ENCODE data around the gene RCBTB2. TPM values are rescaled to one million over a fixed set of nuclear protein-coding genes. Genes with fewer than 3 reads are reported as not detected.

Gene RCBTB2
- total and polyA plus RNA-seq, 9 of the 15 experiments (the other 6 are each of a cell fraction or from before 2014, with no cell fraction given), result 0.91 to 3.3 (median 1.5) TPM

DNA sequence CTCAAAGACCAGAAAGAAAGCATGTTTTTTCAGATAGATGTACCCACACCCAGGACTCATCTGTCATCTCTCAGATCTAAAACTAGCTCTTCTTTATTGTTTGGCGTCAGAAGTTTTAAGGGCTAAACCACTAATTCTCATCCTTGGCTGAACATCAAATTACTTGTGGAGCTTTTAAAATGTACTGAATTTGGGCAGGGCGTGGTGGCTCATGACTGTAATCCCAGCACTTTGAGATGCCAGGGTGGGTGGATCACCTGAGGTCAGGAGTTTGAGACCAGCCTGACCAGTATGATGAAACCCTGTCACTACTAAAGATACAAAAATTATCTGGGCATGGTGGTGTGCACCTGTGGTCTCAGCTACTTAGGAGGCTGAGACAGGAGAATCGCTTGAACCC is 47.4 kb downstream of the RCBTB2 start:
- no peaks in the 10 kb centered on the region for H3K4me1 ChIP-seq (replicated peaks in 1 of 2; ENCODE audit: control insufficient read depth in 2 of 2, insufficient read depth in 2 of 2, low read length in 2 of 2)
- H3K36me3 ChIP-seq (ENCODE audit: control insufficient read depth, insufficient read depth, low read length), result no peaks in the 10 kb centered on the region
- H3K9ac ChIP-seq (ENCODE audit: insufficient read depth in 1 of 2, low read depth in 2 of 2, low read length in 2 of 2), result no peak overlapping the region
- POLR2A ChIA-PET, result no interaction called here
- no peaks in the 10 kb centered on the region for H3K9me3 ChIP-seq (replicated peaks; ENCODE audit: control insufficient read depth, insufficient read depth, low read depth, low read length)
- no peaks in the 10 kb centered on the region for H3K79me2 ChIP-seq (ENCODE audit: control insufficient read depth, insufficient read depth, low read length)
- in situ Hi-C loops (cut with MboI), result no loop called here
- no peak overlapping the region for H3K4me2 ChIP-seq (ENCODE audit: insufficient read depth, low read length)
- TF ChIP-seq NRF1 (conservative IDR thresholded peaks at IDR 0.05 in 1 of 2, IDR thresholded peaks at IDR 0.05 in 1 of 2) (no peak), SIN3A (IDR thresholded peaks at IDR 0.05; ENCODE audit: borderline replicate concordance in 2 of 2, control insufficient read depth in 1 of 2, low read depth in 2 of 2, low read length in 2 of 2) (no peak), BCL6 (CRISPR knock-in tag; IDR thresholded peaks at IDR 0.05) (no peak), JUNB (CRISPR knock-in tag; conservative IDR thresholded peaks at IDR 0.05) (no peak), XRCC5 (IDR thresholded peaks at IDR 0.05; ENCODE audit: low read depth, low read length) (no peak), ZNF384 (IDR thresholded peaks at IDR 0.05; ENCODE audit: low read depth, low read length) (no peak)
- TF ChIP-seq, protein P1, sequence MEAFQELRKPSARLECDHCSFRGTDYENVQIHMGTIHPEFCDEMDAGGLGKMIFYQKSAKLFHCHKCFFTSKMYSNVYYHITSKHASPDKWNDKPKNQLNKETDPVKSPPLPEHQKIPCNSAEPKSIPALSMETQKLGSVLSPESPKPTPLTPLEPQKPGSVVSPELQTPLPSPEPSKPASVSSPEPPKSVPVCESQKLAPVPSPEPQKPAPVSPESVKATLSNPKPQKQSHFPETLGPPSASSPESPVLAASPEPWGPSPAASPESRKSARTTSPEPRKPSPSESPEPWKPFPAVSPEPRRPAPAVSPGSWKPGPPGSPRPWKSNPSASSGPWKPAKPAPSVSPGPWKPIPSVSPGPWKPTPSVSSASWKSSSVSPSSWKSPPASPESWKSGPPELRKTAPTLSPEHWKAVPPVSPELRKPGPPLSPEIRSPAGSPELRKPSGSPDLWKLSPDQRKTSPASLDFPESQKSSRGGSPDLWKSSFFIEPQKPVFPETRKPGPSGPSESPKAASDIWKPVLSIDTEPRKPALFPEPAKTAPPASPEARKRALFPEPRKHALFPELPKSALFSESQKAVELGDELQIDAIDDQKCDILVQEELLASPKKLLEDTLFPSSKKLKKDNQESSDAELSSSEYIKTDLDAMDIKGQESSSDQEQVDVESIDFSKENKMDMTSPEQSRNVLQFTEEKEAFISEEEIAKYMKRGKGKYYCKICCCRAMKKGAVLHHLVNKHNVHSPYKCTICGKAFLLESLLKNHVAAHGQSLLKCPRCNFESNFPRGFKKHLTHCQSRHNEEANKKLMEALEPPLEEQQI (IDR thresholded peaks at IDR 0.05), result no peak
- TF ChIP-seq, protein P2, sequence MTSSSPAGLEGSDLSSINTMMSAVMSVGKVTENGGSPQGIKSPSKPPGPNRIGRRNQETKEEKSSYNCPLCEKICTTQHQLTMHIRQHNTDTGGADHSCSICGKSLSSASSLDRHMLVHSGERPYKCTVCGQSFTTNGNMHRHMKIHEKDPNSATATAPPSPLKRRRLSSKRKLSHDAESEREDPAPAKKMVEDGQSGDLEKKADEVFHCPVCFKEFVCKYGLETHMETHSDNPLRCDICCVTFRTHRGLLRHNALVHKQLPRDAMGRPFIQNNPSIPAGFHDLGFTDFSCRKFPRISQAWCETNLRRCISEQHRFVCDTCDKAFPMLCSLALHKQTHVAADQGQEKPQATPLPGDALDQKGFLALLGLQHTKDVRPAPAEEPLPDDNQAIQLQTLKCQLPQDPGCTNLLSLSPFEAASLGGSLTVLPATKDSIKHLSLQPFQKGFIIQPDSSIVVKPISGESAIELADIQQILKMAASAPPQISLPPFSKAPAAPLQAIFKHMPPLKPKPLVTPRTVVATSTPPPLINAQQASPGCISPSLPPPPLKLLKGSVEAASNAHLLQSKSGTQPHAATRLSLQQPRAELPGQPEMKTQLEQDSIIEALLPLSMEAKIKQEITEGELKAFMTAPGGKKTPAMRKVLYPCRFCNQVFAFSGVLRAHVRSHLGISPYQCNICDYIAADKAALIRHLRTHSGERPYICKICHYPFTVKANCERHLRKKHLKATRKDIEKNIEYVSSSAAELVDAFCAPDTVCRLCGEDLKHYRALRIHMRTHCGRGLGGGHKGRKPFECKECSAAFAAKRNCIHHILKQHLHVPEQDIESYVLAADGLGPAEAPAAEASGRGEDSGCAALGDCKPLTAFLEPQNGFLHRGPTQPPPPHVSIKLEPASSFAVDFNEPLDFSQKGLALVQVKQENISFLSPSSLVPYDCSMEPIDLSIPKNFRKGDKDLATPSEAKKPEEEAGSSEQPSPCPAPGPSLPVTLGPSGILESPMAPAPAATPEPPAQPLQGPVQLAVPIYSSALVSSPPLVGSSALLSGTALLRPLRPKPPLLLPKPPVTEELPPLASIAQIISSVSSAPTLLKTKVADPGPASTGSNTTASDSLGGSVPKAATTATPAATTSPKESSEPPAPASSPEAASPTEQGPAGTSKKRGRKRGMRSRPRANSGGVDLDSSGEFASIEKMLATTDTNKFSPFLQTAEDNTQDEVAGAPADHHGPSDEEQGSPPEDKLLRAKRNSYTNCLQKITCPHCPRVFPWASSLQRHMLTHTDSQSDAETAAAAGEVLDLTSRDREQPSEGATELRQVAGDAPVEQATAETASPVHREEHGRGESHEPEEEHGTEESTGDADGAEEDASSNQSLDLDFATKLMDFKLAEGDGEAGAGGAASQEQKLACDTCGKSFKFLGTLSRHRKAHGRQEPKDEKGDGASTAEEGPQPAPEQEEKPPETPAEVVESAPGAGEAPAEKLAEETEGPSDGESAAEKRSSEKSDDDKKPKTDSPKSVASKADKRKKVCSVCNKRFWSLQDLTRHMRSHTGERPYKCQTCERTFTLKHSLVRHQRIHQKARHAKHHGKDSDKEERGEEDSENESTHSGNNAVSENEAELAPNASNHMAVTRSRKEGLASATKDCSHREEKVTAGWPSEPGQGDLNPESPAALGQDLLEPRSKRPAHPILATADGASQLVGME (CRISPR knock-in tag; IDR thresholded peaks at IDR 0.05), result no peak
- H3K27ac ChIP-seq (ENCODE audit: extremely low read depth, low read depth, low read length), result no peak overlapping the region
- 58% methylated on average over 3 of the region's 3 CpGs for WGBS (ENCODE audit: insufficient coverage, low coverage, missing lambda C conversion rate)
- H2AFZ ChIP-seq (ENCODE audit: low read depth, low read length), result no peak overlapping the region
- FAIRE-seq (no peak), ATAC-seq (no peak), DNase-seq (ENCODE audit: extremely low read depth in 1 of 4, low spot score in 3 of 4) (no peak)
- BruUV-seq (replicated peaks), result no TSS peak
- H3K4me3 ChIP-seq, result no peak overlapping the region
- CTCF ChIA-PET (ENCODE audit: low intra/inter-chr PET ratio), result no interaction called here
- intact Hi-C loops (cut with micrococcal nuclease), result no loop called here
- no peaks in the 10 kb centered on the region for H4K20me1 ChIP-seq (replicated peaks; ENCODE audit: control insufficient read depth, insufficient read depth, low read length)
- H3K9me1 ChIP-seq (ENCODE audit: control insufficient read depth, insufficient read depth, low read length), result no peaks in the 10 kb centered on the region
- H3K27me3 ChIP-seq (ENCODE audit: control insufficient read depth in 2 of 2, insufficient read depth in 2 of 2, low read length in 2 of 2), result no peaks in the 10 kb centered on the region
